GM19025 (cell line): ENCODE measurements around the gene HNF1B.
A peak's percentile ranks its signal among the peaks of the same experiment; 100 is the strongest.
"Not testable (repeated sequence)": the region's sequence is repeated elsewhere in the genome, so short reads cannot be mapped to it uniquely, and the experiment has no call there.

Source experiments
- ATAC-seq: cut with Tn5 transposase; IDR thresholded peaks from one replicate; pipeline ENCODE4 v1.9.1; 2021; ENCODE audit warnings: mild to moderate bottlenecking, low read depth, moderate library complexity; ENCODE audit not compliant: unreplicated experiment

Gene HNF1B

DNA sequence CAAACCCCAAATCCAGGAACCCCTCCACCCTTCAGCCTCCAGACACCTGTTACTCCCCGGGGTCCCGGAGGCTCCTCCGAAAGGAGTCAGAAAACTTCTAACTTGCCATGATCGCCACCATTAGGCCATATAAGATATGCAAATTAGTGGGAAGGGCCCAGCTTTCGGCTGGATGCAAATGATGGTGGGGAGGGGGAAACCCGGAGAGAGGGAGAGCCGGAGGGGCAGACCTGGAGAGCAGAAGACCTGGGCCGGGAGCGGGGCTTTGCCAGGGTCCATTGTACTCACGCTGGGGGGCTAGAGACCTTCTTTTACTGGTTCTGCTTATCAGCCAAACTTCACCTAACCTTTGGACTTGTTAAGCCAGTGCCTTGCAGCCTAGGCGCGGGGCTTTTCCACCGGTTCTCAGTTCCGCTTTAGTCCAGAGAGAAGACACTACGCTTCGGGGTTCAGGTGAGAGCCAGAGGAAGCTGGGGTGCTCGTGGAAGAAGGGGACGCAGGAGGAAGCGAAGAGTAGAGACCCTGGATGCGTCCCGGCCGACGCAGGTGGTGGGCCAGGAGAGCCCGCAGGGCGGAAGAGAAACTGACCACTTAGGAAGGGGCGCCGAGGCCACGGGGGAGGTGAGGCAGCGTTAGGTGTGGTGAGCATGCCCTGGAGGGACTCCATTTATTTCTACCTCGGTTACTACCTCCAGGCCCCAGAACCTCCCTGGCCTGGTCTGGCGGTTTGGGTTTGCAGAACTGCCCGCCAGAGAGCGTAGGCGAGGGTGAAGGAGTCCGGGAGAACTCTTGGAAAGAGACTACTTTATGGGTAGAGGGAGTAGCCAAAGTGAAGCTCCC is at the start of gene HNF1B:
HNF1B (minus strand) TSS at position 99 of the 840 bp plus-strand sequence. CDS start 175 bp downstream, outside the sequence.
- peak; percentile 41 for ATAC-seq

DNA sequence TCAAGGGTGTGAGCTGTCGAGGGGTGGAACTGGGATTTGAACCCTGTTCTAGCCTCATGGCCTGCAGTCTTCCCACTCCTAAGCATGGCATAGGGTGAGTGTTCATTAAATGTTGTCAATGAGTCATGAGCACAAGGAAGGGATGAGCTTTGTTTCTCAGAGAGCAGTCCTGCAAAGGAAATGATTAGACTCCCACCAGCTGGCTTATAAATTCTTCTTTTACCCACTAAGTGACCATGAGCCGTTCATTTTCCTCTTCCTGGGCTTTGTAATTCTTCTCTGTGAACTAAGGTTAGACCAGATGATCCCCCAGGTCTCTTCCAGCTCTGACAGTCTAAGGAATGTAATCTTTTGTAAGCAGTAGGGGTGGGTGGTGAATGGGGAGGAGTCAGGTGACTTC is 47.9 kb upstream of the HNF1B start:
- ATAC-seq: no peak

GRCh38 chr17:37791447-37792399 is 46.9 kb upstream of the HNF1B start:
- no peak for ATAC-seq

GRCh38 chr17:37789771-37790541 is 45.1 kb upstream of the HNF1B start:
- no peak for ATAC-seq

DNA sequence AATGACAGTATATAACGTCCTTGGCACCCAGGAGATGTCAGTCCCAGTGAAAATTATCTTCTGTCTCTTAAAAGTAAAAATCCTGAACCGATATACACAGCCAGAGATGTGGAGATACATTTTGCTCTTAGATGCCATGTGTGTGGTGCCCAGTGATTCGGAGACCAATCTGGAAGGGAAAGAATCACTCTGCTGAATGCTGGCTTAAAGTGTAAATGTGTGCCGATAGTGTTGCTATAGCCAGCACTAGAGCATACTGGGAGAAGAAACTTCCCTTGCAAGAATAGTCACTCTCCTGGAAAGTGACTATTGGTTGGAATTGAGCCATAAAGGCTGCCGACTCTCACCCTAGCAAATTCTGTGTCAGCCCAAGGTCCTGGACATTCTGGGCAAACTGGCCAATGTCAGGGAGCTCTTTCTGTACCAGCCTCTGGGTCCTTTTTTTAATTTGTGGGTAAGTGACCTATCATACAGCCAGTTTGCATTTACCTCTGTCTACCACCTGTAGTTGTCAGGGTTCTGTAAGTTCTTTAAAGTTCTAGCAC is 44.2 kb upstream of the HNF1B start:
- ATAC-seq: no peak

GRCh38 chr17:37788526-37788925 is 43.7 kb upstream of the HNF1B start:
- ATAC-seq: no peak

GRCh38 chr17:37787055-37787757 is 42.3 kb upstream of the HNF1B start:
- no peak for ATAC-seq

DNA sequence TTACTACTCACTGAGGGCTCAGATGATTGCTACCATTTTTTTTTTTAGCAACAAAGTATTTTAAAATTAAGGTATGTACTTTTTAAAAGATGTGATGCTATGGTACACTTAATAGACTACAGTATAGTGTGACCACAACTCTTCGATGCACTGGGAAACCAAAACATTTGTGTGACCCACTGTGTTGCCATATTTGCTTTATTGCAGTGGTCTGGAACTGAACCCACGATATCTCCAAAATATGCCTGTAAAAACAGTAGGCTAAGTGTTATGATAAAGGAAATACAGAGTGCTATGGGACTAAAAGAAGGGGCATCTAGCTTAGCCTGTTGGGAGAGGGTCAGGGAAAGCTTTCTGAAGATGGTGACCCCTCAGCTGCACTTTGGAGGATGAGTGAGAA is 41.6 kb upstream of the HNF1B start:
- no peak for ATAC-seq

- ATAC-seq: not testable (repeated sequence)
Measured at GRCh38 chr17:37782460-37782859, 37.6 kb upstream of the HNF1B start.

GRCh38 chr17:37781451-37781850 is 36.6 kb upstream of the HNF1B start:
- no peak for ATAC-seq

DNA sequence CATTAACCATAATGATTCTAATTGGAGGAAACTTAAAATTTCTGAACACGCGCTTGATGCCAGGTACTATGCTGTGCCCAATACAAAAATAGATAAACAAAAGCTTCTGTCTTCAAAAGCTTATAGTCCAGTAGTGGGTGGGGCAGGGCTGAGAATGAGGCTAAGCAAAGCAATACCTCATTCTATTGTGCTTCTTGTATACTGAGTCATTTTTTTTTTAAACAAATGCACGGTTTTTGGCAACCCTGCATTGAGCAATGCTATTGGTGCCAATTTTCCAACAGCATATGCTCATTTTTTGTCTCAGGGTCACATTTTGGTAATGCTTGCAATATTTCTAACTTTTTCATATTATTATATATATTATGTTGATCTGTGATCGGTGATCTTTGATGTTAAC is 34.7 kb upstream of the HNF1B start:
- no peak for ATAC-seq

GRCh38 chr17:37774504-37774903 is 29.6 kb upstream of the HNF1B start:
- ATAC-seq: peak; percentile 93

GRCh38 chr17:37772982-37773381 is 28.1 kb upstream of the HNF1B start:
- no peak for ATAC-seq

DNA sequence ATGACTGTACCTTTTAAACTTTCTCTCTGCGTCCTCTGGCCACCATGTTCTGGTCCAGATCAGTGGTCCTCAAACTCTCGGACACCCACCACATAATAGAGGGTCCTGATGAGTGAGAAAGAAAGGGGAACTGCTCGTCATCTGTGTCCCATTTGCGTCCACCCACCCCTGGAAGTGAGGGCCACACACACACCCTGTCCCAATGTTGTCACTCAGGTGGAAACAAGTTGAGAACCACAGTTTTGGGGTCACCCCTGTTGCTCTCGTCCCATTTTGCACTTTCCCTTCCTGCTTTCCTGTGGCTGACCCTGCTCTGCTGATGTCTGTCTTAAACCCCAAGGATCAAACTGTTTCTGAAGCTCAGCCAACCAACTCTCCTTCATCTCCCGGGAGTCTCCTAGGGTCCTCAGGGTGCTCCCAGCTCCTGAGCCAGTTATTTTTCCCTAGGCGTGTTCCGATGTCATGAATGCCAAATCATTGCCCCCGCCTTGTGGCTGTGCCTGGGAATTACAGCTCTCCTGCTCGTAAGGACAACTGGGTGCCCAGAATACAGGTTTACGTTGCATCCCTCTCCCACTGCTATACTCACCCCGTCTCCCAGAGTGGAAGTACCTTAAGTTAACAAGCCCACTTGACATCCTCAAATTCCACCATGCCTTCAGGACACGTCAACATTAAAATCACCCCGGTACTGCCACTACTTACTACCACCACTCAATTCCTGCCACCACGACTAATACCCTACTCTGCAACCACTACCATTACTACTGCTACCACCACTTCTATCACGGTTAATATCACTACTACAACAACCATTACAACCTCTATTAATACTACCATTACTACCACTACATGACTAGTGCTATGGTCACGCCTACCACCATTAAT is 26.0 kb upstream of the HNF1B start:
- ATAC-seq: no peak

DNA sequence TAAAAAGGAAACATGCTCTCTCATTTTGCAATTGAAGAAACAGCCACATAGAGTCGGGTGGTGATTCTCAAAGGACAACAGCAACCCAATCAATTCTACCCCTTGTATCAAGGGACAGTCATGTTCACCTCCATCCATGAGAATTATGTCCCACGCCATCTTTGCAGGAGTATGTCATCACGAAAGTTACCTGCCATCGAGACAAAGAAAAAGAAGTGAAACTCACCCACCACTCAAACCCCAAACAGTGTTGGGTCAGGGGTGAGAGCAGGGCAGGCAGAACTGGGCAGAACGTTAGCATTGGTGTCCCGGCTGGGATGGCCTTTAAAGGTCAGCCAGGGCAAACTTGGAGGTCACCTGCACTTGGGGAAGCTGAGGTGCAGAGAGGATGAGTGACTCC is 24.2 kb upstream of the HNF1B start:
- no peak for ATAC-seq

GRCh38 chr17:37768438-37768837 is 23.6 kb upstream of the HNF1B start:
- no peak for ATAC-seq

DNA sequence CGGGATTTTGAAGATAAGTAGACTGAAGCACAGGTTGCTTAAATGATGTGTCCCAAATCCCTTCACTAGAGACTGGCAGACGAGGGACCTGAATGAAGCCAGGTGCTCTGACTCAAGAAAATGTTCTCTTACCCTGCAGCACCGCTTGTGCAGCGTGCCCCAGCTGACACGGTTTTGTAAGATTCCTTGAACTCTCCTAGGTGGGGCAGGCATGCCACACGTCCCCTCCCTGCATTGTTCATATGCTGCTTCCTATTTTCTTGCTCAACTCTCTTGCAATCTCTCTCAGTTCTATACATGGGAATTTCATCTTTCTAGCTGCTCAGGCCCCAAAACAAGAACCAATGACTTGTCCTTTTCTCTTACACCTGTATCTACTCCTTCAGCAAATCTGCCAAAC is 22.1 kb upstream of the HNF1B start:
- no peak for ATAC-seq

DNA sequence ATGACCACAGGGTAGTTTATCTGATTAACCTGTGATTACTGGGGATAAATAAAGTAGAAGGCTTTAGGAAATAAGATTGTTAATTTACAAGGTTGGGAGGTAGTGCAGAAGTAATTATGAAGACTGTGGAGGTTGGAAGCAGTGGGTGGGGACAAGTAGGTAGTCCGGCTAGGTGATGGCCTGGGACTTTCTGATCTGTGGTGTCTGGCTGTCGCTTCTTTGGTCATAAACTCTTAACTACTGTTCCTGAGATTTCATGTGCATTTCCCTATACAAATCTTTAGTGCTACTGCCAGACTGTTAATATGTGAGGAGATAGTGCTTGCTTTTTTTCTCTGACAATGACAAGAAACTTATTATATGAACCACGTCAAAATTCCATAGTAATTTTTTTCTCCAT is 19.5 kb upstream of the HNF1B start:
- no peak for ATAC-seq

- no peak for ATAC-seq
Measured at GRCh38 chr17:37762666-37763065, 17.8 kb upstream of the HNF1B start.
